Body of pancreas (tissue), 4 donors: Measurements from ENCODE around the gene TENM4. TPM values are rescaled to one million over a fixed set of nuclear protein-coding genes. Genes with fewer than 3 reads are reported as not detected.

ENCODE experiments used
- ATAC-seq: fragments of 150-250 bp; one replicate; pipeline ENCODE4 v1.9.1; 2016
- DNase-seq, 4 donors: peaks; one replicate each; pipeline ENCODE4 v3.0.0-alpha.2; 2019
- H3K27ac ChIP-seq, 4 donors: fragments of 200-600 bp; sonication (generic); 1 replicate in 3 of 4; 2 replicates in 1 of 4; pipeline versions ENCODE4 v1.5.1 to v1.6.1; 2016 to 2019; ENCODE audit warnings: mild to moderate bottlenecking in 1 of 4, mixed read lengths in 1 of 4, moderate library complexity in 1 of 4
- H3K27me3 ChIP-seq, 2 donors: fragments of 200-600 bp; sonication (generic); one replicate each; pipeline ENCODE4 v1.6.0; 2016; ENCODE audit warnings: mild to moderate bottlenecking in 1 of 2
- H3K36me3 ChIP-seq, 2 donors: fragments of 200-600 bp; sonication (generic); replicated peaks in 1 of 2; 2 replicates each; pipeline ENCODE4 v1.5.1; 2016; ENCODE audit warnings: low read depth in 2 of 2; ENCODE audit not compliant: insufficient read depth in 1 of 2
- H3K4me1 ChIP-seq: fragments of 200-600 bp; sonication (generic); one replicate; pipeline ENCODE4 v1.6.0; 2016
- H3K4me3 ChIP-seq, 2 donors: fragments of 200-600 bp; sonication (generic); 1 replicate in 1 of 2; 2 replicates in 1 of 2; pipeline ENCODE4 v1.5.1; 2016 to 2019
- H3K9me3 ChIP-seq, 3 donors: fragments of 200-600 bp; sonication (generic); 1 replicate in 2 of 3; 2 replicates in 1 of 3; pipeline ENCODE4 v1.5.1; 2016
- POLR2A ChIP-seq, 3 donors: fragments of 450-650 bp; IDR thresholded peaks; one replicate each; pipeline ENCODE4 v1.6.1; 2016; ENCODE audit warnings: antibody characterized with exemption in 3 of 3, mild to moderate bottlenecking in 2 of 3
- WGBS, 2 donors: methylation state at CpG; one replicate each; pipeline ENCODE4 v1.1.5; 2017; 5-methylcytosine and 5-hydroxymethylcytosine counted together
- intact Hi-C: fragments of 100-400 bp; cut with DNase I; formaldehyde crosslinking; loops from one replicate; pipeline ENCODE4 v1.15.1; 2023
- total RNA-seq, 2 donors: library from RNA; depleted of rRNA; stranded (reverse); fragments of >200 nt; gene quantifications; one replicate each; pipeline ENCODE4 v1.1.0, GENCODE V29; 2016
- TF ChIP-seq, protein P1 (sequence below), 7 experiments: fragments of 450-650 bp in 4 of 7; fragments of 200-600 bp in 3 of 7; sonication (generic) in 3 of 7; IDR thresholded peaks; one replicate each; pipeline ENCODE4 v1.5.1; 2016 to 2019; ENCODE audit warnings: antibody characterized with exemption in 7 of 7

Gene TENM4
- total RNA-seq, 2 donors from 2014 or later = 0.78 to 6.6 TPM

DNA sequence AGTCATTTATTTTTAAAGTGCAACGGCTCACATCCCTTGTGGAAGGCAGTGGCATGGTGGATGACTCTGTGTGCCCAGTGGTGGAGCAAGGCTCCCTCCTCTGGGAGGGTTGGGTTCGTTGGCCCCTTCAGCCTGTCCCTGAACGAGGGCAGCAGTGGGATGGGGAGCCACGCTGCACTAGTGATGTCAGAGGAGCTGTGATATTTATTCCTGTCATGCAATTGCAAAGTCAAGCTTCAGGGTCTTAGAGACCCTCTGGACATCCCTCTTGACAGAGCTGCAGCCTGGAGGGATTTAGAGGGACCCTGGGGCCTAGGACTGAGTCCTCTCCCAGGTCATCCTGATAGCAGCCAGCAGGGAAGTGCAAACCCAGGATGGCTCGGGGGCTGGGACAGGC, 788.0 kb downstream of the TENM4 start:
- intact Hi-C loops = loop anchor here (5.0 kb wide), 1 partner anchor 309 kb away; no protein-coding TSS in a partner anchor
- Histone ChIP-seq H3K4me1 (no peaks in the 10 kb centered on the region), H3K27me3 (no peaks in the 10 kb centered on the region), H3K4me3 (no peak overlapping the region), H3K9me3 (no peaks in the 10 kb centered on the region), H3K36me3 (no peaks in the 10 kb centered on the region), H3K27ac (no peak overlapping the region)
- DNase-seq (no peak), ATAC-seq (no peak)
- 72 to 78% methylated on average over 5 of the region's 5 CpGs for WGBS, 2 donors
- TF ChIP-seq, protein P1, sequence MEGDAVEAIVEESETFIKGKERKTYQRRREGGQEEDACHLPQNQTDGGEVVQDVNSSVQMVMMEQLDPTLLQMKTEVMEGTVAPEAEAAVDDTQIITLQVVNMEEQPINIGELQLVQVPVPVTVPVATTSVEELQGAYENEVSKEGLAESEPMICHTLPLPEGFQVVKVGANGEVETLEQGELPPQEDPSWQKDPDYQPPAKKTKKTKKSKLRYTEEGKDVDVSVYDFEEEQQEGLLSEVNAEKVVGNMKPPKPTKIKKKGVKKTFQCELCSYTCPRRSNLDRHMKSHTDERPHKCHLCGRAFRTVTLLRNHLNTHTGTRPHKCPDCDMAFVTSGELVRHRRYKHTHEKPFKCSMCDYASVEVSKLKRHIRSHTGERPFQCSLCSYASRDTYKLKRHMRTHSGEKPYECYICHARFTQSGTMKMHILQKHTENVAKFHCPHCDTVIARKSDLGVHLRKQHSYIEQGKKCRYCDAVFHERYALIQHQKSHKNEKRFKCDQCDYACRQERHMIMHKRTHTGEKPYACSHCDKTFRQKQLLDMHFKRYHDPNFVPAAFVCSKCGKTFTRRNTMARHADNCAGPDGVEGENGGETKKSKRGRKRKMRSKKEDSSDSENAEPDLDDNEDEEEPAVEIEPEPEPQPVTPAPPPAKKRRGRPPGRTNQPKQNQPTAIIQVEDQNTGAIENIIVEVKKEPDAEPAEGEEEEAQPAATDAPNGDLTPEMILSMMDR (IDR thresholded peaks at IDR 0.05) = no peak
- no peak for TF ChIP-seq POLR2A (IDR thresholded peaks at IDR 0.05)

DNA sequence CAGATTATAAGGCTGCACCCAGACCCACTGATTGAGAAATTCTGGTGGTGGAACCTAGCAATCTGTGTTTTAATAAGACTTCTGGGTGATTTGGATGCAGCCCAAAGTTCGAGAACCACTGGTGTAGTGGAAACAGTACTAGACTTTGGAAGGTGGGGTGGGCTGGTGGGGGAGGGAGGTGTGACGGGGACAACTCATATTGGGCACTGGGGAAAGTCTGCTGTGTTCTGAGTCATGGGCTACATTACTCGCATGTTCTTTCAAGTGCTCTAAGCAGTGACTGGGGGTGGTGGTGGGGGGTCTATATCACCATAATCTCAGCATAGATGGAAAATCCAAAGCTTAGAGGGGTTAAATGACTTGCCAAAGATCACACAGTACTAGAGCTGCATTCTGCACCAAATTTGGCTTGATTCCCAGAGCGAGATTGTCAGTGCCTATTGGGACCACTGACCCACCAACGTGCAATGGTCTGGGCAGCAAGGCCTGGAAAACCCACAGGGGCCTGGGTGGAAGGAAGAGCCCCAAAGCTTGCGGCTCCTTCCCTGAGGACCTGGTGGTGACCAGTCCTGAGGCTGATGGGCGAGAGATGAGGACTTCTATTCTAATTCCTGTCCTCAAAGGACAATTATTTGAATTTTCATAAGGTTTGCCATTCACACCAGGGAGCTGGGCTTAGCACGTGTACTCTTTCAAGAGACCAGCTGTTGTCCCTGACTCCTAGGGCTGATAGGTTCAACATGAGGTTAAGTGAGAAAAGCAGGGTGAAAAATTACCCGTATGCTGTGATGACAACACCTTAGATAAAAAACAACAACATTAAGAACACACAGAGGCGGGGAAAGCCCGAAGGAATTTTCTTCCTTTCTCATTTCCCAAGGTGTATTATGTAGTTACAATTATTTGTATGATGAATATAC, 788.6 kb downstream of the TENM4 start:
- TF ChIP-seq, protein P1 (IDR thresholded peaks at IDR 0.05) = no peak
- no peak for TF ChIP-seq POLR2A (IDR thresholded peaks at IDR 0.05)
- Histone ChIP-seq H3K27me3 (no peaks in the 10 kb centered on the region), H3K4me3 (no peak overlapping the region), H3K36me3 (no peaks in the 10 kb centered on the region), H3K27ac (no peak overlapping the region), H3K9me3 (no peaks in the 10 kb centered on the region), H3K4me1 (no peaks in the 10 kb centered on the region)
- DNase-seq (no peak), ATAC-seq (no peak)
- 71 to 80% methylated on average over 11 of the region's 11 CpGs for WGBS, 2 donors
- intact Hi-C loops = loop anchor here (5.0 kb wide), 1 partner anchor 310 kb away; no protein-coding TSS in a partner anchor

DNA sequence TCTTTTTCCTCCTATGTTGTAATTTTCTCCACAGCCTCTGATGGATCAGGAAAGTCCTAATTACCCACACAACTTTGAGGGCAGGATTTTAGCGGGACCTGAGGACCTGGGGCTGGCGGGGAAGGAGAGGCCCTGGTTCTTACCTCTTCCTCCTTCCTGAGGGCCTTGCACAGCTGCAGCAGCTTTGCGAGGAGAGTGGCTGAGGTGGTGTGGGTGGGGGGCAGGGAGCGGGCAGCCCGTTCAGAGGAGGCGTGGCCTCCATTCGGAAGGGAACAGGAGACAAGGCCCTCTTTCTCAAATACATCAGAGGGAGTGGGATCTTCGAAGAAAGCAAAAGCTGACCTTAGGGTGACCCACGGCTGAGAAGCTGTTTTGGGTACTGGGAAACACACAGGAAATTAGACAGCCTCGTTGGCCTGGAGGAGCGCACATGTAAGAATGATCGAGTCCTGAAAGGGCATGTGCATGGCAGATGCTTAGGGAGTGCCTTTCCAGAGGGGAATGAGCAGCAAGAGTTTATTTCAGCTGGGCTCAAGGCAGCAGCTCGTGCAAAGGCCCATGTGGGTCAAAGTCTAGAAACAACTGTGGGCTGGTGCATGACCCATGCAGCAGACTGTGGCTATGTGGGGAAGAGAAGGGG, 789.6 kb downstream of the TENM4 start:
- intact Hi-C loops = loop anchor here (5.0 kb wide), 1 partner anchor 311 kb away; no protein-coding TSS in a partner anchor
- DNase-seq (no peak), ATAC-seq (no peak)
- no peak for TF ChIP-seq POLR2A (IDR thresholded peaks at IDR 0.05)
- TF ChIP-seq, protein P1 (IDR thresholded peaks at IDR 0.05) = no peak
- Histone ChIP-seq H3K4me1 (no peaks in the 10 kb centered on the region), H3K27me3 (no peaks in the 10 kb centered on the region), H3K36me3 (no peaks in the 10 kb centered on the region), H3K27ac (no peak overlapping the region), H3K9me3 (no peaks in the 10 kb centered on the region), H3K4me3 (no peak overlapping the region)
- WGBS, 2 donors = 67 to 74% methylated on average over 12 to 13 of the region's 13 CpGs

DNA sequence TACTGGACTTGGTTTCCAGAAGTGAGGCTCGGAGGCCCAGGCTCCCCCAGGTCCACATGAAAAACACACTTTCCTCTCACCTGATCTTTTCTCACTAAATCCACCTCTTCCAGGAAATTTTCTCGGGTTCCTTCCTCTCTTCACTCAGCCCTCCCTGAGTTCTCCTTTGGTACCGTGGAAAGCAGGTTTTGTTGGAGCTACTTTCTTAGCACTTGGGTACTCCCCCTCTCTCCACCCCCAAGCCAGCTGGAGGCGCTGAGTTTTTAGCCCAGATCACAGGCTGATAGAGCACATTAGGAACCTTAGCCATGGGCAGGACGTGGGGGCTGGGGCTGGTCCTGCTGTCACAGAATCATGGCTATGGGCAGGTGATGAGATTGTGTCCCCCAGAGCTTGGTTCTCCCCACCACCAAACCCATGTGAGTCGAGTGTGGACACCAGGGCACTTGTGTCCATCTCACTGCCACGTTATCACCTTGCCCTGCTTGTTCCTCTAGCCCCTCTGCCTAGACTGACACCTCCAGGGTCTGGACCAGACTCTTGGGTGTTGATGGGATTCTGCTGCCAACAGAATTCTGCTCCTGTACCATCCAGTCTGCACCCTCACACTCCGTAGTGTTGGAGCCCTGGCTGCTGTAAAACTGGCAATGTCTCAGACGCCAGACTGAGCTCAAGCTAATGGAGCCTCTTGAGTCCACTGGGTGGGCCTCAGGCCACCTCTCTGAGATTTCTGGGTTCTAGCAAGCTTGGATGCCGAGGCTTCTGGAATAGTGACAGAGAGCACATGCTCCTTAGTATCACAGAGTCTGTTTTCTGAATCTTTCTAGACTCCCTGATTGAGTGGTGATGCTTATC, 791.2 kb downstream of the TENM4 start:
- H3K4me1 ChIP-seq = no peaks in the 10 kb centered on the region
- no peaks in the 10 kb centered on the region for H3K36me3 ChIP-seq
- WGBS, 2 donors = 64 to 66% methylated on average over 10 of the region's 10 CpGs
- ATAC-seq (no peak), DNase-seq (no peak)
- H3K27ac ChIP-seq = no peak overlapping the region
- no peaks in the 10 kb centered on the region for H3K9me3 ChIP-seq
- TF ChIP-seq, protein P1 (IDR thresholded peaks at IDR 0.05) = no peak
- TF ChIP-seq POLR2A (IDR thresholded peaks at IDR 0.05) = no peak
- H3K27me3 ChIP-seq = no peaks in the 10 kb centered on the region
- intact Hi-C loops = loop anchor here (5.0 to 10.0 kb wide), 2 partner anchors 313 to 845 kb away; no protein-coding TSS in a partner anchor
- no peak overlapping the region for H3K4me3 ChIP-seq
